DOHH2 (cell line): ENCODE measurements around the gene ADAMTS1.

ENCODE experiments used
- H3F3A ChIP-seq: fragments of 200-600 bp; sonication (generic), shearing (Covaris generic); 2 replicates; pipeline ENCODE4 v1.6.0; 2016; ENCODE audit warnings: antibody characterized with exemption, mild to moderate bottlenecking; ENCODE audit not compliant: control insufficient read depth, insufficient read depth
- H3K27ac ChIP-seq: fragments of 200-600 bp; sonication (generic); 2 replicates; pipeline ENCODE4 v1.5.1; 2014; ENCODE audit warnings: low read depth, mild to moderate bottlenecking, low read length, moderate library complexity
- H3K27me3 ChIP-seq: fragments of 200-600 bp; sonication (generic); 2 replicates; pipeline ENCODE4 v1.6.1; 2014; ENCODE audit warnings: mild to moderate bottlenecking, low read length, mixed read lengths; ENCODE audit not compliant: control insufficient read depth
- H3K36me3 ChIP-seq: fragments of 200-600 bp; sonication (generic); 2 replicates; pipeline ENCODE4 v1.6.1; 2014; ENCODE audit warnings: mild to moderate bottlenecking, low read length, moderate library complexity, mixed read lengths; ENCODE audit not compliant: control insufficient read depth
- H3K4me1 ChIP-seq: fragments of 200-600 bp; sonication (generic); 2 replicates; pipeline ENCODE4 v1.6.1; 2014; ENCODE audit warnings: mild to moderate bottlenecking, low read length, mixed read lengths; ENCODE audit not compliant: control insufficient read depth
- H3K4me2 ChIP-seq: fragments of 200-600 bp; sonication (generic); 2 replicates; pipeline ENCODE4 v1.6.0; 2014; ENCODE audit warnings: mild to moderate bottlenecking, low read length, moderate library complexity
- H3K4me3 ChIP-seq: fragments of 200-600 bp; sonication (generic); 2 replicates; pipeline ENCODE4 v1.5.1; 2014; ENCODE audit warnings: mild to moderate bottlenecking, low read length, mixed read lengths
- H3K79me2 ChIP-seq: fragments of 200-600 bp; sonication (generic); 2 replicates; pipeline ENCODE4 v1.6.1; 2014; ENCODE audit warnings: mild to moderate bottlenecking, low read length, mixed read lengths; ENCODE audit not compliant: control insufficient read depth
- H3K9me2 ChIP-seq: fragments of 200-600 bp; sonication (generic); replicated peaks from 2 replicates; pipeline ENCODE4 v1.6.1; 2014; ENCODE audit warnings: mild to moderate bottlenecking, low read length, mixed read lengths; ENCODE audit not compliant: control insufficient read depth
- H3K9me3 ChIP-seq: fragments of 200-600 bp; sonication (generic); 2 replicates; pipeline ENCODE4 v1.6.1; 2014; ENCODE audit warnings: antibody characterized with exemption, low read length, mixed read lengths; ENCODE audit not compliant: control insufficient read depth, insufficient read depth
- H4K20me1 ChIP-seq: fragments of 200-600 bp; sonication (generic); 2 replicates; pipeline ENCODE4 v1.6.0; 2014; ENCODE audit warnings: low read depth, mild to moderate bottlenecking, antibody characterized with exemption, low read length, moderate library complexity; ENCODE audit not compliant: control insufficient read depth, insufficient read depth
- EZH2phosphoT487 ChIP-seq: fragments of 200-600 bp; sonication (generic); IDR thresholded peaks from 2 replicates; pipeline ENCODE4 v1.6.1; 2017; ENCODE audit warnings: borderline replicate concordance, mild to moderate bottlenecking, antibody characterized with exemption, low read length, moderate library complexity, mixed read lengths
- TF ChIP-seq, protein P1 (sequence below): fragments of 200-600 bp; sonication (generic); IDR thresholded peaks from one replicate; pipeline ENCODE4 v1.5.1; 2014; ENCODE audit warnings: antibody characterized with exemption, mild to moderate bottlenecking, low read depth, low read length; ENCODE audit not compliant: poor library complexity, severe bottlenecking

The ADAMTS1 gene

DNA sequence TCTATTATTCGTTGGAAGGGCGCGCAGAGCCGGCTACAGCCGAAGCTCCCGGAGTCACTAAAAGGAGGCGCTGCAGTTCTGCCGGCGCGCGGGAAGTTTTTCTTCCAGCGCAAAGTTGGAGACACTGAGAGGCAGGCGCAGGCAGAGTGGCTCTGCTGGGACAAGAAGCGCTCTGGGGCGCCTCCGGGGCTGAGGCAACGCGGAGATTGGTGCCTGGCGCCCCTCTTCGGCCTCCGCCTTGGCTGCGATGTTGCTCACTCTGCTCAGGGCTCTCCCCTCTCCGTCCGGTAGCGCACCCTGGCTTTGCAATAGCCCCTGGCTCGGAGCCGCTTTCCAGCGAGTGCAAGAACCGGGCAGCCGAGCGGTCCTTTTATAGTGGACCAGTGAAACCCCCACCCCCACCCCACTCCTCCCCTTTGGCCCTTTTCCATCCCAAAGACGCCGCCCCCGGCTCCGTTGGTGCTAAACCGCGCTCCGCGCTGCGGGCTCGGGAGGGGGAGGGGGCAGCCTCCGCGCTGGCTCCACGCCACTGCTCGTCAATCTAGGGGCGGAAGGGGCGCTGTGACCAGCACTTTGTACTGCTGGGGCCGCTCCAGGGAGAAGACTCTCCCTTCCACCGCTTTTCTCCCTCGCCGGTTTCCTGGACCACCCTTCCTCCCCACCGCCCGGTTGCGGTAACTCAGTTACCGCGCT lies at the start of gene ADAMTS1:
TSS of gene ADAMTS1 (minus strand) at position 344 of the 693 bp plus-strand sequence. CDS start 455 bp downstream, outside the sequence.
- H3K79me2 ChIP-seq, result no peaks in the 10 kb centered on the region
- no peaks in the 10 kb centered on the region for H3K9me2 ChIP-seq
- no peak within 1 kb of the TSS for H3K4me2 ChIP-seq
- H3F3A ChIP-seq, result no peaks in the 10 kb centered on the region
- H3K27me3 ChIP-seq, result no peaks in the 10 kb centered on the region
- H3K27ac ChIP-seq, result no peak within 1 kb of the TSS
- H4K20me1 ChIP-seq, result no peaks in the 10 kb centered on the region
- H3K9me3 ChIP-seq, result no peaks in the 10 kb centered on the region; the same call in 1 of the 2 replicates
- TF ChIP-seq EZH2phosphoT487, result no peak
- TF ChIP-seq, protein P1, sequence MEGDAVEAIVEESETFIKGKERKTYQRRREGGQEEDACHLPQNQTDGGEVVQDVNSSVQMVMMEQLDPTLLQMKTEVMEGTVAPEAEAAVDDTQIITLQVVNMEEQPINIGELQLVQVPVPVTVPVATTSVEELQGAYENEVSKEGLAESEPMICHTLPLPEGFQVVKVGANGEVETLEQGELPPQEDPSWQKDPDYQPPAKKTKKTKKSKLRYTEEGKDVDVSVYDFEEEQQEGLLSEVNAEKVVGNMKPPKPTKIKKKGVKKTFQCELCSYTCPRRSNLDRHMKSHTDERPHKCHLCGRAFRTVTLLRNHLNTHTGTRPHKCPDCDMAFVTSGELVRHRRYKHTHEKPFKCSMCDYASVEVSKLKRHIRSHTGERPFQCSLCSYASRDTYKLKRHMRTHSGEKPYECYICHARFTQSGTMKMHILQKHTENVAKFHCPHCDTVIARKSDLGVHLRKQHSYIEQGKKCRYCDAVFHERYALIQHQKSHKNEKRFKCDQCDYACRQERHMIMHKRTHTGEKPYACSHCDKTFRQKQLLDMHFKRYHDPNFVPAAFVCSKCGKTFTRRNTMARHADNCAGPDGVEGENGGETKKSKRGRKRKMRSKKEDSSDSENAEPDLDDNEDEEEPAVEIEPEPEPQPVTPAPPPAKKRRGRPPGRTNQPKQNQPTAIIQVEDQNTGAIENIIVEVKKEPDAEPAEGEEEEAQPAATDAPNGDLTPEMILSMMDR, result no peak
- H3K36me3 ChIP-seq, result no peaks in the 10 kb centered on the region
- H3K4me1 ChIP-seq, result no peaks in the 10 kb centered on the region
- H3K4me3 ChIP-seq, result no peak within 1 kb of the TSS

DNA sequence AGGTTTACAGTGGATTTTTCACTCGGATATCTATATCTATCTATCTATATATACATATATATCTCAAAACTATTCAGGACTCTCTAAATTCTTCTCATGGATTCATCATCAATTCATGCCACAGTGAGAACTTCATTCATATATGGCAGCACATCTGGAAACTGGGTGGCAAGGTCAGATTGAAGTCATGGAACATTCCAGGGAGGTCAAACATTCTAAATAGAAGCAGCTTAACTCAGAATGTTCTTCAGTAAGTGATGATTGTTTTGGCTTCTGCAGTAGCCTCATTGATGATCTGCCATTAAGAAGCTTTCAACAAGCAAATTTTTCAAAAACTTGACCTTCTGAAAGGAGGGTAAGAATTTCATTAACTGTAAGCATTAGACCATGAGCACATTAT lies 46.9 kb upstream of the ADAMTS1 start:
- H3K79me2 ChIP-seq, result no peaks in the 10 kb centered on the region
- H3K4me3 ChIP-seq, result no peak overlapping the region
- H4K20me1 ChIP-seq, result no peaks in the 10 kb centered on the region
- no peaks in the 10 kb centered on the region for H3F3A ChIP-seq
- no peaks in the 10 kb centered on the region for H3K36me3 ChIP-seq
- peaks cover 2% of the 10 kb centered on the region; the same call in 1 of the 2 replicates for H3K9me3 ChIP-seq
- H3K9me2 ChIP-seq, result no peaks in the 10 kb centered on the region
- TF ChIP-seq, protein P1, result no peak
- no peak for TF ChIP-seq EZH2phosphoT487
- H3K27ac ChIP-seq, result no peak overlapping the region
- no peaks in the 10 kb centered on the region for H3K4me1 ChIP-seq
- no peak overlapping the region for H3K4me2 ChIP-seq
- H3K27me3 ChIP-seq, result no peaks in the 10 kb centered on the region

DNA sequence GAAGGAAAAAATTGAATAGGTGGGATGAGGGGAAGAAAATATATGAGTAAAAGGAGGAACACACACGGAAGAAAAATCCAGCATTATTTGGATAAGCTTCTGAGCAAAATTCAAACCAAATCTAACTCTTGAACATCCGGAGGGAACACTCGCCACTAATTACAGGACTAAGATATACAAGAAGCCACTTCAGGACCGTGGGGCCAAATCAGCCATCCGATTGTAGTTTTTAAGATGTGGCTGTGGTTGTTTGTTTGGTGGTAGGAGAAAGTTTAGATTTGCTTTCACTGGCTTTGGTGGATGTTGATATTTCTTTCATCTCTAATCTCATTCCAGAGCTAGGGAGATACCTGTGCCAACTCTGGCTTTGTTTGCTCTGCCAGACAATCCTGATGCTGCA lies 43.7 kb upstream of the ADAMTS1 start:
- no peaks in the 10 kb centered on the region for H4K20me1 ChIP-seq
- H3F3A ChIP-seq, result no peaks in the 10 kb centered on the region
- no peaks in the 10 kb centered on the region for H3K4me1 ChIP-seq
- TF ChIP-seq EZH2phosphoT487, result no peak
- TF ChIP-seq, protein P1, result no peak
- H3K4me3 ChIP-seq, result no peak overlapping the region
- no peaks in the 10 kb centered on the region for H3K27me3 ChIP-seq
- peaks cover 2% of the 10 kb centered on the region; the same call in 1 of the 2 replicates for H3K9me3 ChIP-seq
- no peaks in the 10 kb centered on the region for H3K36me3 ChIP-seq
- H3K27ac ChIP-seq, result no peak overlapping the region
- no peak overlapping the region for H3K4me2 ChIP-seq
- no peaks in the 10 kb centered on the region for H3K9me2 ChIP-seq
- H3K79me2 ChIP-seq, result no peaks in the 10 kb centered on the region
